GM23338 (cell line): ENCODE measurements around the gene POFUT2. TPM values are rescaled to one million over a fixed set of nuclear protein-coding genes. Genes with fewer than 3 reads are reported as not detected.

Experiments
- ATAC-seq: fragments of 200-7000 bp; cut with Tn5 transposase; 3 replicates; pipeline ENCODE4 v1.9.1; 2020
- DNase-seq: peaks from one replicate; pipeline ENCODE4 v3.0.0-alpha.2; 2015; ENCODE audit warnings: low spot score
- H2AFZ ChIP-seq: fragments of 200-600 bp; sonication (generic); 2 replicates; pipeline ENCODE4 v1.8.0; 2016; ENCODE audit warnings: antibody characterized with exemption, mild to moderate bottlenecking, moderate library complexity
- H3F3A ChIP-seq: fragments of 200-600 bp; sonication (generic); replicated peaks from 2 replicates; pipeline ENCODE4 v1.8.0; 2017; ENCODE audit warnings: antibody characterized with exemption, mixed run types, low read depth
- H3K27ac ChIP-seq: fragments of 200-600 bp; sonication (generic); 2 replicates; pipeline ENCODE4 v1.6.1; 2016; ENCODE audit warnings: low read depth
- H3K27me3 ChIP-seq: fragments of 200-600 bp; sonication (generic); 2 replicates; pipeline ENCODE4 v1.8.0; 2016; ENCODE audit warnings: mild to moderate bottlenecking, mixed run types, moderate library complexity; ENCODE audit not compliant: insufficient read depth
- H3K36me3 ChIP-seq: fragments of 200-600 bp; sonication (generic); 2 replicates; pipeline ENCODE4 v1.8.0; 2016; ENCODE audit warnings: mild to moderate bottlenecking; ENCODE audit not compliant: insufficient read depth
- H3K4me1 ChIP-seq: fragments of 200-600 bp; sonication (generic); 2 replicates; pipeline ENCODE4 v1.8.0; 2016; ENCODE audit warnings: mild to moderate bottlenecking, moderate library complexity; ENCODE audit not compliant: insufficient read depth
- H3K4me2 ChIP-seq: fragments of 200-600 bp; sonication (generic); 2 replicates; pipeline ENCODE4 v1.7.1; 2017; ENCODE audit warnings: mixed run types
- H3K4me3 ChIP-seq: fragments of 200-600 bp; sonication (generic); 2 replicates; pipeline ENCODE4 v1.6.1; 2016; ENCODE audit warnings: mixed run types
- H3K79me2 ChIP-seq: fragments of 200-600 bp; sonication (generic); replicated peaks from 2 replicates; pipeline ENCODE4 v1.8.0; 2017; ENCODE audit warnings: mild to moderate bottlenecking; ENCODE audit not compliant: insufficient read depth
- H3K9me2 ChIP-seq: fragments of 200-600 bp; sonication (generic); 2 replicates; pipeline ENCODE4 v1.8.0; 2017; ENCODE audit not compliant: insufficient read depth
- H4K20me1 ChIP-seq: fragments of 200-600 bp; sonication (generic); replicated peaks from 2 replicates; pipeline ENCODE4 v1.8.0; 2017; ENCODE audit warnings: mild to moderate bottlenecking; ENCODE audit not compliant: insufficient read depth
- H3K27ac Mint-ChIP-seq: 2 replicates; pipeline ENCODE4 v1.8.0; 2020; ENCODE audit warnings: inconsistent platforms, mild to moderate bottlenecking, moderate library complexity, mixed read lengths
- H3K27me3 Mint-ChIP-seq: 3 replicates; pipeline ENCODE4 v1.8.0; 2022; ENCODE audit warnings: low read depth, mild to moderate bottlenecking, moderate library complexity, mixed read lengths, inconsistent platforms; ENCODE audit not compliant: insufficient read depth, poor library complexity
- H3K36me3 Mint-ChIP-seq: 3 replicates; pipeline ENCODE4 v1.8.0; 2021; ENCODE audit warnings: low read depth, mild to moderate bottlenecking, inconsistent platforms, moderate library complexity, mixed read lengths
- H3K4me1 Mint-ChIP-seq: 3 replicates; pipeline ENCODE4 v1.8.0; 2020; ENCODE audit warnings: mild to moderate bottlenecking, inconsistent platforms, mixed read lengths
- H3K4me3 Mint-ChIP-seq: 3 replicates; pipeline ENCODE4 v1.8.0; 2021; ENCODE audit warnings: moderate library complexity, mild to moderate bottlenecking, inconsistent platforms, mixed read lengths
- H3K9me3 Mint-ChIP-seq: 3 replicates; pipeline ENCODE4 v1.8.0; 2020; ENCODE audit warnings: moderate library complexity, mild to moderate bottlenecking, inconsistent platforms, mixed read lengths
- CREB1 ChIP-seq: fragments of 250-450 bp; sonication (Bioruptor Pico); IDR thresholded peaks from 2 replicates; pipeline ENCODE4 v1.5.0; 2020; ENCODE audit warnings: low read depth, mild to moderate bottlenecking, moderate library complexity
- EZH2 ChIP-seq: fragments of 200-600 bp; sonication (generic); IDR thresholded peaks from one replicate; pipeline ENCODE4 v1.8.0; 2017; ENCODE audit warnings: antibody characterized with exemption, mild to moderate bottlenecking, low read depth; ENCODE audit not compliant: unreplicated experiment
- EZH2phosphoT487 ChIP-seq: fragments of 200-600 bp; sonication (generic); IDR thresholded peaks from one replicate; pipeline ENCODE4 v1.8.1; 2018; ENCODE audit warnings: antibody characterized with exemption; ENCODE audit not compliant: unreplicated experiment
- JUNB ChIP-seq: IDR thresholded peaks from one replicate; pipeline ENCODE4 v1.6.1; 2016; ENCODE audit warnings: antibody characterized with exemption; ENCODE audit not compliant: unreplicated experiment
- NANOG ChIP-seq: IDR thresholded peaks from 2 replicates; pipeline ENCODE4 v1.6.1; 2016; ENCODE audit warnings: antibody characterized with exemption, borderline replicate concordance
- POLR2AphosphoS5 ChIP-seq: IDR thresholded peaks from 2 replicates; pipeline ENCODE4 v1.6.1; 2016; ENCODE audit warnings: antibody characterized with exemption, low read depth
- STAT1 ChIP-seq: IDR thresholded peaks from one replicate; pipeline ENCODE4 v1.6.1; 2016; ENCODE audit warnings: antibody characterized with exemption; ENCODE audit not compliant: unreplicated experiment
- ZNF114 ChIP-seq: fragments of 250-450 bp; sonication (Bioruptor Pico); IDR thresholded peaks from 2 replicates; pipeline ENCODE4 v1.5.0; 2020; ENCODE audit warnings: mild to moderate bottlenecking, moderate library complexity
- ZNF331 ChIP-seq: fragments of 250-450 bp; sonication (Bioruptor Pico); IDR thresholded peaks from 2 replicates; pipeline ENCODE4 v1.5.0; 2020; ENCODE audit warnings: low read depth, mild to moderate bottlenecking, moderate library complexity
- polyA plus RNA-seq: library from polyadenylated mRNA; unstranded; fragments of >200 nt; fragmentation: Nextera tagmentation; extraction: Ambion mirVana; gene quantifications from 2 replicates; pipeline ENCODE4 v1.2.1, GENCODE V29; 2016
- total RNA-seq: library from RNA; depleted of rRNA; stranded (reverse); fragments of >200 nt; shearing (Covaris generic); gene quantifications from 2 replicates; pipeline ENCODE4 v1.2.3, GENCODE V29; 2014
- TF ChIP-seq, protein P1 (sequence below): fragments of 250-450 bp; sonication (Bioruptor Pico); IDR thresholded peaks from 2 replicates; pipeline ENCODE4 v1.5.0; 2020; ENCODE audit warnings: mild to moderate bottlenecking, moderate library complexity
- TF ChIP-seq, protein P2 (sequence below): IDR thresholded peaks from one replicate; pipeline ENCODE4 v1.6.1; 2018; ENCODE audit warnings: antibody characterized with exemption; ENCODE audit not compliant: unreplicated experiment
- TF ChIP-seq, protein P3 (sequence below): IDR thresholded peaks from 2 replicates; pipeline ENCODE4 v1.6.1; 2016; ENCODE audit warnings: antibody characterized with exemption
- TF ChIP-seq, protein P4 (sequence below), 2 experiments: fragments of 200-600 bp in 1 of 2; sonication (generic) in 1 of 2; conservative IDR thresholded peaks; 2 replicates each; pipeline versions ENCODE4 v1.5.1 to v1.6.1; 2016 to 2017; ENCODE audit warnings: antibody characterized with exemption in 2 of 2, low read depth in 2 of 2, mild to moderate bottlenecking in 2 of 2, moderate library complexity in 1 of 2

The POFUT2 gene
- total and polyA plus RNA-seq, 2 experiments from 2014 or later, result 12.1 to 34.5 TPM

- Mint-ChIP-seq H3K4me3 (no peak overlapping the region), H3K36me3 (peaks cover 55% of the 10 kb centered on the region), H3K27me3 (peaks cover 7% of the 10 kb centered on the region), H3K27ac (no peak overlapping the region), H3K4me1 (0 out of 3 replicates have a peak, but pooled peaks cover 7% of the 10 kb centered on the region), H3K9me3 (no peaks in the 10 kb centered on the region)
- Histone ChIP-seq H4K20me1 (peaks cover 18% of the 10 kb centered on the region), H3K9me2 (no peaks in the 10 kb centered on the region), H3K4me3 (no peak overlapping the region), H3K27ac (no peak overlapping the region), H3K4me2 (no peak overlapping the region), H3K36me3 (peaks cover 31% of the 10 kb centered on the region), H3K79me2 (peaks cover 32% of the 10 kb centered on the region), H2AFZ (no peak overlapping the region), H3K27me3 (no peaks in the 10 kb centered on the region), H3F3A (no peaks in the 10 kb centered on the region), H3K4me1 (peaks cover 4% of the 10 kb centered on the region; the same call in 1 of the 2 replicates)
- no peak for ATAC-seq
- TF ChIP-seq CREB1 (CRISPR knock-in tag) (no peak), JUNB (no peak), STAT1 (no peak), ZNF331 (no peak), EZH2phosphoT487 (no peak), EZH2 (no peak), ZNF114 (CRISPR knock-in tag) (no peak), POLR2AphosphoS5 (no peak), NANOG (no peak)
- TF ChIP-seq, protein P1, sequence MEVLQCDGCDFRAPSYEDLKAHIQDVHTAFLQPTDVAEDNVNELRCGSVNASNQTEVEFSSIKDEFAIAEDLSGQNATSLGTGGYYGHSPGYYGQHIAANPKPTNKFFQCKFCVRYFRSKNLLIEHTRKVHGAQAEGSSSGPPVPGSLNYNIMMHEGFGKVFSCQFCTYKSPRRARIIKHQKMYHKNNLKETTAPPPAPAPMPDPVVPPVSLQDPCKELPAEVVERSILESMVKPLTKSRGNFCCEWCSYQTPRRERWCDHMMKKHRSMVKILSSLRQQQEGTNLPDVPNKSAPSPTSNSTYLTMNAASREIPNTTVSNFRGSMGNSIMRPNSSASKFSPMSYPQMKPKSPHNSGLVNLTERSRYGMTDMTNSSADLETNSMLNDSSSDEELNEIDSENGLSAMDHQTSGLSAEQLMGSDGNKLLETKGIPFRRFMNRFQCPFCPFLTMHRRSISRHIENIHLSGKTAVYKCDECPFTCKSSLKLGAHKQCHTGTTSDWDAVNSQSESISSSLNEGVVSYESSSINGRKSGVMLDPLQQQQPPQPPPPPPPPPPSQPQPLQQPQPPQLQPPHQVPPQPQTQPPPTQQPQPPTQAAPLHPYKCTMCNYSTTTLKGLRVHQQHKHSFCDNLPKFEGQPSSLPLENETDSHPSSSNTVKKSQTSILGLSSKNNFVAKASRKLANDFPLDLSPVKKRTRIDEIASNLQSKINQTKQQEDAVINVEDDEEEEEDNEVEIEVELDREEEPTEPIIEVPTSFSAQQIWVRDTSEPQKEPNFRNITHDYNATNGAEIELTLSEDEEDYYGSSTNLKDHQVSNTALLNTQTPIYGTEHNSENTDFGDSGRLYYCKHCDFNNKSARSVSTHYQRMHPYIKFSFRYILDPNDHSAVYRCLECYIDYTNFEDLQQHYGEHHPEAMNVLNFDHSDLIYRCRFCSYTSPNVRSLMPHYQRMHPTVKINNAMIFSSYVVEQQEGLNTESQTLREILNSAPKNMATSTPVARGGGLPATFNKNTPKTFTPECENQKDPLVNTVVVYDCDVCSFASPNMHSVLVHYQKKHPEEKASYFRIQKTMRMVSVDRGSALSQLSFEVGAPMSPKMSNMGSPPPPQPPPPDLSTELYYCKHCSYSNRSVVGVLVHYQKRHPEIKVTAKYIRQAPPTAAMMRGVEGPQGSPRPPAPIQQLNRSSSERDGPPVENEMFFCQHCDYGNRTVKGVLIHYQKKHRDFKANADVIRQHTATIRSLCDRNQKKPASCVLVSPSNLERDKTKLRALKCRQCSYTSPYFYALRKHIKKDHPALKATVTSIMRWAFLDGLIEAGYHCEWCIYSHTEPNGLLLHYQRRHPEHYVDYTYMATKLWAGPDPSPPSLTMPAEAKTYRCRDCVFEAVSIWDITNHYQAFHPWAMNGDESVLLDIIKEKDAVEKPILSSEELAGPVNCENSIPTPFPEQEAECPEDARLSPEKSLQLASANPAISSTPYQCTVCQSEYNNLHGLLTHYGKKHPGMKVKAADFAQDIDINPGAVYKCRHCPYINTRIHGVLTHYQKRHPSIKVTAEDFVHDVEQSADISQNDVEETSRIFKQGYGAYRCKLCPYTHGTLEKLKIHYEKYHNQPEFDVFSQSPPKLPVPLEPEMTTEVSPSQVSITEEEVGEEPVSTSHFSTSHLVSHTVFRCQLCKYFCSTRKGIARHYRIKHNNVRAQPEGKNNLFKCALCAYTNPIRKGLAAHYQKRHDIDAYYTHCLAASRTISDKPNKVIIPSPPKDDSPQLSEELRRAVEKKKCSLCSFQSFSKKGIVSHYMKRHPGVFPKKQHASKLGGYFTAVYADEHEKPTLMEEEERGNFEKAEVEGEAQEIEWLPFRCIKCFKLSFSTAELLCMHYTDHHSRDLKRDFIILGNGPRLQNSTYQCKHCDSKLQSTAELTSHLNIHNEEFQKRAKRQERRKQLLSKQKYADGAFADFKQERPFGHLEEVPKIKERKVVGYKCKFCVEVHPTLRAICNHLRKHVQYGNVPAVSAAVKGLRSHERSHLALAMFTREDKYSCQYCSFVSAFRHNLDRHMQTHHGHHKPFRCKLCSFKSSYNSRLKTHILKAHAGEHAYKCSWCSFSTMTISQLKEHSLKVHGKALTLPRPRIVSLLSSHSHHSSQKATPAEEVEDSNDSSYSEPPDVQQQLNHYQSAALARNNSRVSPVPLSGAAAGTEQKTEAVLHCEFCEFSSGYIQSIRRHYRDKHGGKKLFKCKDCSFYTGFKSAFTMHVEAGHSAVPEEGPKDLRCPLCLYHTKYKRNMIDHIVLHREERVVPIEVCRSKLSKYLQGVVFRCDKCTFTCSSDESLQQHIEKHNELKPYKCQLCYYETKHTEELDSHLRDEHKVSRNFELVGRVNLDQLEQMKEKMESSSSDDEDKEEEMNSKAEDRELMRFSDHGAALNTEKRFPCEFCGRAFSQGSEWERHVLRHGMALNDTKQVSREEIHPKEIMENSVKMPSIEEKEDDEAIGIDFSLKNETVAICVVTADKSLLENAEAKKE (CRISPR knock-in tag), result no peak
- TF ChIP-seq, protein P2, sequence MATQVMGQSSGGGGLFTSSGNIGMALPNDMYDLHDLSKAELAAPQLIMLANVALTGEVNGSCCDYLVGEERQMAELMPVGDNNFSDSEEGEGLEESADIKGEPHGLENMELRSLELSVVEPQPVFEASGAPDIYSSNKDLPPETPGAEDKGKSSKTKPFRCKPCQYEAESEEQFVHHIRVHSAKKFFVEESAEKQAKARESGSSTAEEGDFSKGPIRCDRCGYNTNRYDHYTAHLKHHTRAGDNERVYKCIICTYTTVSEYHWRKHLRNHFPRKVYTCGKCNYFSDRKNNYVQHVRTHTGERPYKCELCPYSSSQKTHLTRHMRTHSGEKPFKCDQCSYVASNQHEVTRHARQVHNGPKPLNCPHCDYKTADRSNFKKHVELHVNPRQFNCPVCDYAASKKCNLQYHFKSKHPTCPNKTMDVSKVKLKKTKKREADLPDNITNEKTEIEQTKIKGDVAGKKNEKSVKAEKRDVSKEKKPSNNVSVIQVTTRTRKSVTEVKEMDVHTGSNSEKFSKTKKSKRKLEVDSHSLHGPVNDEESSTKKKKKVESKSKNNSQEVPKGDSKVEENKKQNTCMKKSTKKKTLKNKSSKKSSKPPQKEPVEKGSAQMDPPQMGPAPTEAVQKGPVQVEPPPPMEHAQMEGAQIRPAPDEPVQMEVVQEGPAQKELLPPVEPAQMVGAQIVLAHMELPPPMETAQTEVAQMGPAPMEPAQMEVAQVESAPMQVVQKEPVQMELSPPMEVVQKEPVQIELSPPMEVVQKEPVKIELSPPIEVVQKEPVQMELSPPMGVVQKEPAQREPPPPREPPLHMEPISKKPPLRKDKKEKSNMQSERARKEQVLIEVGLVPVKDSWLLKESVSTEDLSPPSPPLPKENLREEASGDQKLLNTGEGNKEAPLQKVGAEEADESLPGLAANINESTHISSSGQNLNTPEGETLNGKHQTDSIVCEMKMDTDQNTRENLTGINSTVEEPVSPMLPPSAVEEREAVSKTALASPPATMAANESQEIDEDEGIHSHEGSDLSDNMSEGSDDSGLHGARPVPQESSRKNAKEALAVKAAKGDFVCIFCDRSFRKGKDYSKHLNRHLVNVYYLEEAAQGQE, result no peak
- TF ChIP-seq, protein P3, sequence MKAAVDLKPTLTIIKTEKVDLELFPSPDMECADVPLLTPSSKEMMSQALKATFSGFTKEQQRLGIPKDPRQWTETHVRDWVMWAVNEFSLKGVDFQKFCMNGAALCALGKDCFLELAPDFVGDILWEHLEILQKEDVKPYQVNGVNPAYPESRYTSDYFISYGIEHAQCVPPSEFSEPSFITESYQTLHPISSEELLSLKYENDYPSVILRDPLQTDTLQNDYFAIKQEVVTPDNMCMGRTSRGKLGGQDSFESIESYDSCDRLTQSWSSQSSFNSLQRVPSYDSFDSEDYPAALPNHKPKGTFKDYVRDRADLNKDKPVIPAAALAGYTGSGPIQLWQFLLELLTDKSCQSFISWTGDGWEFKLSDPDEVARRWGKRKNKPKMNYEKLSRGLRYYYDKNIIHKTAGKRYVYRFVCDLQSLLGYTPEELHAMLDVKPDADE, result no peak
- TF ChIP-seq, protein P4, sequence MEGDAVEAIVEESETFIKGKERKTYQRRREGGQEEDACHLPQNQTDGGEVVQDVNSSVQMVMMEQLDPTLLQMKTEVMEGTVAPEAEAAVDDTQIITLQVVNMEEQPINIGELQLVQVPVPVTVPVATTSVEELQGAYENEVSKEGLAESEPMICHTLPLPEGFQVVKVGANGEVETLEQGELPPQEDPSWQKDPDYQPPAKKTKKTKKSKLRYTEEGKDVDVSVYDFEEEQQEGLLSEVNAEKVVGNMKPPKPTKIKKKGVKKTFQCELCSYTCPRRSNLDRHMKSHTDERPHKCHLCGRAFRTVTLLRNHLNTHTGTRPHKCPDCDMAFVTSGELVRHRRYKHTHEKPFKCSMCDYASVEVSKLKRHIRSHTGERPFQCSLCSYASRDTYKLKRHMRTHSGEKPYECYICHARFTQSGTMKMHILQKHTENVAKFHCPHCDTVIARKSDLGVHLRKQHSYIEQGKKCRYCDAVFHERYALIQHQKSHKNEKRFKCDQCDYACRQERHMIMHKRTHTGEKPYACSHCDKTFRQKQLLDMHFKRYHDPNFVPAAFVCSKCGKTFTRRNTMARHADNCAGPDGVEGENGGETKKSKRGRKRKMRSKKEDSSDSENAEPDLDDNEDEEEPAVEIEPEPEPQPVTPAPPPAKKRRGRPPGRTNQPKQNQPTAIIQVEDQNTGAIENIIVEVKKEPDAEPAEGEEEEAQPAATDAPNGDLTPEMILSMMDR (conservative IDR thresholded peaks at IDR 0.05; ENCODE audit: low read depth in 2 of 2), result no peak
- DNase-seq, result no peak
Observed at GRCh38 chr21:45281411-45282282, 6.0 kb downstream of the POFUT2 start.
